ENCODE measurements around the gene STK36.

The STK36 gene

DNA sequence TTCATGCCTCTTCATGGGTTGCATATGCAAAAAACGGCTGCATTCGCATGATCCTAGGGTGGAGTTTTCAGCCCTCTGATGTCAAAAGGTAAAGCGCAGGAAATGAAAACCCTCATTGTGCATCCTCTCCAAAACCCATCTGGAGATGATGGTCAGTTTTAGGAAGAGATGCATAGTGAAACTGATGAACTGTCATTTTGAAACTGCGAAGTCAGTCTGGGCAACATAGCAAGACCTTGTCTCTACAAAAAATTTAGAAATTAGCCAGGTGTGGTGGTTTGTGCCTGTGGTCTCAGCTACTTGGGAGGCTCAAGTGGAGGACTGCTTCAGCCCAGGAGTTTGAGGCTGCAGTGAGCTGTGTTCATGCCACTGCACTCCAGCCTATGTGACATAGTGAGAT, 36.2 kb downstream of the STK36 start:
- no peak for DNase-seq (ENCODE audit: low read depth in 2 of 2)
- TF ChIP-seq, protein P1, sequence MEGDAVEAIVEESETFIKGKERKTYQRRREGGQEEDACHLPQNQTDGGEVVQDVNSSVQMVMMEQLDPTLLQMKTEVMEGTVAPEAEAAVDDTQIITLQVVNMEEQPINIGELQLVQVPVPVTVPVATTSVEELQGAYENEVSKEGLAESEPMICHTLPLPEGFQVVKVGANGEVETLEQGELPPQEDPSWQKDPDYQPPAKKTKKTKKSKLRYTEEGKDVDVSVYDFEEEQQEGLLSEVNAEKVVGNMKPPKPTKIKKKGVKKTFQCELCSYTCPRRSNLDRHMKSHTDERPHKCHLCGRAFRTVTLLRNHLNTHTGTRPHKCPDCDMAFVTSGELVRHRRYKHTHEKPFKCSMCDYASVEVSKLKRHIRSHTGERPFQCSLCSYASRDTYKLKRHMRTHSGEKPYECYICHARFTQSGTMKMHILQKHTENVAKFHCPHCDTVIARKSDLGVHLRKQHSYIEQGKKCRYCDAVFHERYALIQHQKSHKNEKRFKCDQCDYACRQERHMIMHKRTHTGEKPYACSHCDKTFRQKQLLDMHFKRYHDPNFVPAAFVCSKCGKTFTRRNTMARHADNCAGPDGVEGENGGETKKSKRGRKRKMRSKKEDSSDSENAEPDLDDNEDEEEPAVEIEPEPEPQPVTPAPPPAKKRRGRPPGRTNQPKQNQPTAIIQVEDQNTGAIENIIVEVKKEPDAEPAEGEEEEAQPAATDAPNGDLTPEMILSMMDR (IDR thresholded peaks at IDR 0.05; ENCODE audit: low read depth, low read length), result no peak
- no peak overlapping the region for H3K4me3 ChIP-seq (replicated peaks in 1 of 2; ENCODE audit: low read depth in 2 of 2, low read length in 2 of 2)

DNA sequence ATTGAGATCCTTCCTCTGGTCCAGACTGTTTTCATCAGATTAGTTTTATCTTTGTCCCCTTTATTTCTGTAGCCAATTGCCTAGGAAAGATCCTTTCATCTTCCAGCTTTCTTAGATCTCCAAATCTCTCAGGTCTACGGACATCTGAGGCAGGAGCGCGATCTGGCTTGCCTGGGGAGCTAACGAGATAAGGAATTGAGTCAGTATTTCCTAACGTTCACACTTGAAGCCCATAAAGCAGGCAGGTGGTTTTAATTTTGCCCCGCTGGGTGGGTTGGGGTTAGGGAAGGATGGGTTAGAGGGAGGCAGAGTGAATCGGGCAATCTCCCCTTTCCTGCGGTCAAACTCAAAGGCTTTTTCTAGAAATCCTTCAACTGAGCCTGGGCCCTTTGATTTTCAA, 38.0 kb downstream of the STK36 start:
- H3K4me3 ChIP-seq (replicated peaks in 1 of 2; ENCODE audit: low read depth in 2 of 2, low read length in 2 of 2), result peak overlapping the region in 1 of 2 donors; percentile 52
- TF ChIP-seq, protein P1 (IDR thresholded peaks at IDR 0.05; ENCODE audit: low read depth, low read length), result no peak
- DNase-seq (ENCODE audit: low read depth in 2 of 2), result no peak

DNA sequence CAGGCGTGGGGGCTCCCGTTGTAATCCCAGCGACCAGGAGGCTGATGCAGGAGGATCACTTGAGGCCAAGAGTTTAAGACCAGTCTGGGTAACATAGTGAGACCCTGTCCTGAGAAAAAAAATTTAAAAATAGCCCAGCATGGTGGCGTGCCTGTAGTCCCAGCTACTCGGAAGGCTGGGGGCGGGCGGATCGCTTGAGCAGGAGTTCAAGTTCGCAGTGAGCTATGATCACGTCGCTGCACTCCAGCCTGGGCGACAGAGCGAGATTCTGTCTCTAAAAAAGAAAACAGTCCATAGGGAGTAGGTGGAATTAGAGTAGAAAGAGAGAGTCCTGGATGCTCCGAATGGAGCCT, 38.4 kb downstream of the STK36 start:
- TF ChIP-seq, protein P1 (IDR thresholded peaks at IDR 0.05; ENCODE audit: low read depth, low read length), result no peak
- H3K4me3 ChIP-seq (replicated peaks in 1 of 2; ENCODE audit: low read depth in 2 of 2, low read length in 2 of 2), result peak overlapping the region; percentile 33 to 52
- DNase-seq (ENCODE audit: low read depth in 2 of 2), result no peak

DNA sequence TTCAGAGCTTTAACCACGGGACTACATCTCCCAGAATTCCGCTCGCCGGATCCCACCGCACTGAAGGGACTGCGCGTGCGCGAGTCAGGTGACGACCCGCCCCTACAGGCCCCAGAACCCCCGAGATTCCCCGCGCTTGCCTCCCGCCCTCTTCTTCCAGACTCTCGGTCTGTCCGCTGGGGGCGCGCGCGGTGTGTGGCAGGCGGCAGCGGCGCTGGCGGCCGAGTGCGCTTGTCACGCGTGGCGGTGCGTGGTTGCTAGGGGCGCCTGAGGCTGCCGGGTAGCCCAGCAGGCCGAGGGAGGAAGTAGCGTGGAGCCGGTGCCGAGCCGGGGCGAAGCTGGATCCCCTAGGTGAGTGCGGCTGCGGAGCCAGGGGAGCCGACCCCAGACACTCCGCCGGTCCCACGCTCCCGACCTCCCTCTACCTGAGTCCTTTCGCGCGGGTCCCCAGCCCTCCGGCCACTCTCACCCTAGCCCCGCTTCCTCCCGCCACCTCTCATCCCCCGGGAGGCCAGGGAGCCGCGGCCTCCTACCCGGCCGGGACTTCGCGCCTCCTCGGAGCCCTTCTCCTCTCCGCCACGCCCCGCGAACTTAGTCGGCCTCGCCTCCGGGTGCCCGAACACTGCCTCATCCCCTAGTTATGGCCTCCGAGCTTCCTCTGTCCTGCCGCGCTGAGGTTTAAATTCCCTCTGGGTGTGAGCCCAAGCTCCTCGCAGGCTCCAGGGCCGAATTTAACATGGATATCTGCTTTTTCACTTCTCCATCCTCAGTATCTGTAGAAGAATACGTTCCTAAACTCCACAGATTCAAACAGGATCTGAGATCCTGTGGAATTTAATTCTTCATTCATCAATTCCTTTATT, 39.0 kb downstream of the STK36 start, which contains the start of gene TTLL4:
TSS of gene TTLL4 (plus strand) at position 149 of the 863 bp plus-strand sequence. CDS start 26,842 bp downstream, outside the sequence.
- H3K4me3 ChIP-seq (replicated peaks in 1 of 2; ENCODE audit: low read depth in 2 of 2, low read length in 2 of 2), result peak within 1 kb of the TSS; percentile 96 to 98
- TF ChIP-seq, protein P1 (IDR thresholded peaks at IDR 0.05; ENCODE audit: low read depth, low read length), result peak; percentile 50

DNA sequence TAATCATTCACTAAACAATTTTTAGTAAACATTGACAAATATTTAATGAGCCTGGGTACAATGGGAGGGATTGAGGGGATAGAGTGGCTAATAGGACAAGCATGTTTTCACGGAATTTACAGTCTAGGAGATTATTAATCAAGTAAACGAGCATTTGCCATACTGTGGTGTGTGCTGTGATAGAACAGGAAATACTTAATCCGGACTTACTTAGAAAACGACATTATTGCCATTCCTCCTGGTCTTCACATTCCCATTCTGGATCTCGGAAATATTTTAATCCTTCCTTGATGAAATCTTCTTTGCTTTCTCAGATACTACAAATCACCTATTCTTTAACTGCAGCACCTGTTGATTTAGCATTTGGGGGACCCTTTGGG, 39.7 kb downstream of the STK36 start:
- H3K4me3 ChIP-seq (replicated peaks in 1 of 2; ENCODE audit: low read depth in 2 of 2, low read length in 2 of 2), result peak overlapping the region; percentile 96 to 98
- TF ChIP-seq, protein P1 (IDR thresholded peaks at IDR 0.05; ENCODE audit: low read depth, low read length), result no peak
- DNase-seq (ENCODE audit: low read depth in 2 of 2), result peak; percentile 13 to 35

More for the DNA sequence above, 39.0 kb downstream of the STK36 start, which contains the start of gene TTLL4:
- peak; percentile 97 to 98 for DNase-seq (ENCODE audit: low read depth in 2 of 2)

DNA sequence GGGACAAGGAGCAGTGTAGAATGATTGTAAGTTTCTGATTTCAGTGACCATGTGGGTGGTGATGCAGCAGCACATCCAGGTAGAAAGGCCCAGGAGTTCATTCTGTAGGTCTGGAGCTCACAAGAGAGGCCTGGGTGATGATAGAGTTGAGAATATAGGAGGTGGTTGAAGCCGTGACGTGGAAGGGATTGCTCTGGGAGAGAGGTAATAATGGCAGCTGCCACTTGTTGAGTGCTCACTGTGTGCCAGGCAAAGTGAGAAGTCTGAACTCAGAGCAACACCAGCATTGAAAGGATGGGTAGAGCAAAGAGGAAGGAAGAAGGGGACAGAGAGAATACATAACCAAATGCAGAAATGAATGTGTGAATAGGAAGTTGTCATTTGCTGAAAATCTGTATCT, 42.0 kb downstream of the STK36 start:
- no peak overlapping the region for H3K4me3 ChIP-seq (replicated peaks in 1 of 2; ENCODE audit: low read depth in 2 of 2, low read length in 2 of 2)
- no peak for DNase-seq (ENCODE audit: low read depth in 2 of 2)
- TF ChIP-seq, protein P1 (IDR thresholded peaks at IDR 0.05; ENCODE audit: low read depth, low read length), result no peak
